ENCODE results near the gene RHBDD3. TPM values are rescaled to one million over a fixed set of nuclear protein-coding genes. Genes with fewer than 3 reads are reported as not detected.

Gene RHBDD3
- total and polyA plus RNA-seq, 2 of the 8 experiments (the other 6 are each of a cell fraction or from before 2014, with no cell fraction given), result 72.1 to 117 TPM

GRCh38 chr22:29292379-29292778 lies 24.6 kb upstream of the RHBDD3 start:
- Histone ChIP-seq H2BK120ac (replicated peaks; ENCODE audit: low read depth, low read length) (no peak overlapping the region), H4K8ac (ENCODE audit: extremely low read depth, insufficient read depth, low read length) (no peak overlapping the region), H2AK5ac (ENCODE audit: low read depth, low read length) (no peak overlapping the region), H3K9ac (replicated peaks in 1 of 4; ENCODE audit: extremely low read depth in 1 of 4, low read depth in 3 of 4, low read length in 3 of 4) (no peak overlapping the region), H2BK12ac (ENCODE audit: low read depth, low read length) (no peak overlapping the region), H4K91ac (replicated peaks; ENCODE audit: insufficient read length, low read length) (no peak overlapping the region), H2BK20ac (ENCODE audit: low read length) (no peak overlapping the region), H2BK15ac (ENCODE audit: low read length) (no peak overlapping the region), H3K27me3 (replicated peaks in 1 of 4; ENCODE audit: control insufficient read depth in 3 of 4, extremely low read depth in 1 of 4, insufficient read depth in 3 of 4, low read length in 3 of 4) (no peaks in the 10 kb centered on the region), H3K79me2 (ENCODE audit: control insufficient read depth in 1 of 2, insufficient read depth in 2 of 2, low read length in 2 of 2) (peaks cover 2 to 41% of the 10 kb centered on the region in 2 experiments; a peak in 2 of 4 replicates), H4K5ac (ENCODE audit: insufficient read length, low read depth, low read length) (no peak overlapping the region), H3K56ac (replicated peaks; ENCODE audit: insufficient read length, low read depth, low read length) (no peak overlapping the region), H4K20me1 (replicated peaks in 1 of 2; ENCODE audit: control insufficient read depth in 1 of 2, insufficient read depth in 2 of 2, low read length in 2 of 2) (peaks cover 13 to 20% of the 10 kb centered on the region in 2 experiments), H3K27ac (ENCODE audit: low read depth, low read length) (no peak overlapping the region), H3K4me2 (ENCODE audit: insufficient read depth in 1 of 2, low read depth in 2 of 2, low read length in 2 of 2) (no peak overlapping the region), H3K36me3 (ENCODE audit: control insufficient read depth in 2 of 4, insufficient read depth in 4 of 4, low read length in 3 of 4) (peaks cover 46 to 97% (median 83%) of the 10 kb centered on the region in 4 experiments), H3K23me2 (ENCODE audit: low read depth, low read length) (no peaks in the 10 kb centered on the region), H3K4ac (replicated peaks; ENCODE audit: insufficient read length, low read depth, low read length) (no peak overlapping the region), H3K4me3 (ENCODE audit: extremely low read depth in 1 of 4, insufficient read depth in 2 of 4, low read depth in 3 of 4, low read length in 4 of 4) (no peak overlapping the region), H2AFZ (ENCODE audit: low read length) (no peak overlapping the region), H3K9me3 (ENCODE audit: insufficient read depth in 2 of 2, low read depth in 1 of 2, low read length in 1 of 2) (no peaks in the 10 kb centered on the region), H3K23ac (ENCODE audit: insufficient read length) (no peak overlapping the region), H3K14ac (ENCODE audit: insufficient read length) (no peak overlapping the region), H2BK5ac (ENCODE audit: low read depth, low read length) (no peak overlapping the region), H3K79me1 (ENCODE audit: low read depth, low read length) (peaks cover 2% of the 10 kb centered on the region), H3K4me1 (replicated peaks in 1 of 4; ENCODE audit: control insufficient read depth in 3 of 4, insufficient read depth in 4 of 4, low read length in 3 of 4) (no peaks in the 10 kb centered on the region), H3K18ac (ENCODE audit: extremely low read depth, low read length) (no peak overlapping the region)
- no peak for FAIRE-seq
- ChIA-PET CTCF (ENCODE audit: partially characterized antibody) (interaction anchor here (0.5 to 1.7 kb wide), 2 partner anchors 11 to 214 kb away, joined by 4 to 10 read pairs; no protein-coding TSS in a partner anchor), POLR2A (ENCODE audit: partially characterized antibody) (interaction anchor here (1.9 to 20.1 kb wide), 3 partner anchors 8 to 20 kb away, joined by 5 to 436 read pairs (median 66); partner anchors contain the start of genes EWSR1, GAS2L1 and RHBDD3)
- no peak for TF ChIP-seq CBX8 (IDR thresholded peaks at IDR 0.05; ENCODE audit: borderline replicate concordance, low read depth, low read length)
- TF ChIP-seq TCF12 (IDR thresholded peaks at IDR 0.05; ENCODE audit: low read depth, low read length), result no peak
- TF ChIP-seq EZH2 (IDR thresholded peaks at IDR 0.05; ENCODE audit: low read depth, low read length, severe bottlenecking), result no peak
- TF ChIP-seq RFX5 (IDR thresholded peaks at IDR 0.05; ENCODE audit: borderline replicate concordance, low read depth, low read length), result no peak
- DNase-seq (ENCODE audit: low read depth in 1 of 2, low spot score in 2 of 2), result no peak
